ENCODE results near the gene SEC16A. TPM values are rescaled to one million over a fixed set of nuclear protein-coding genes. Genes with fewer than 3 reads are reported as not detected.
"Not testable (repeated sequence)": the region's sequence is repeated elsewhere in the genome, so short reads cannot be mapped to it uniquely, and the experiment has no call there.

The SEC16A gene
- total and polyA plus RNA-seq, 5 experiments from 2014 or later, result 14.2 to 84.8 (median 35.8) TPM

- H3K4me1 Mint-ChIP-seq, result peaks cover 34 to 74% (median 63%) of the 10 kb centered on the region in 4 donors
- DNase-seq, result no peak
- H3K36me3 Mint-ChIP-seq, result peaks cover 0 to 44% (median 2%) of the 10 kb centered on the region in 3 donors
- peak overlapping the region in 4 of 10 donors; percentile 22 to 82 (median 56) for H3K27ac Mint-ChIP-seq
- ATAC-seq, result no peak
- H3K9me3 Mint-ChIP-seq, result no peaks in the 10 kb centered on the region
- peak overlapping the region in 5 of 10 donors; percentile 26 to 39 (median 32) for H3K4me3 Mint-ChIP-seq
- POLR2A ChIA-PET, result interaction anchor here (0.5 to 3.2 kb wide), 5 partner anchors 8 to 1657 kb away, joined by 3 to 25 read pairs (median 5); partner anchors contain the start of gene SNAPC4
- H3K27me3 Mint-ChIP-seq, result no peaks in the 10 kb centered on the region
Observed at GRCh38 chr9:136407911-136408310, 74.9 kb downstream of the SEC16A start.

GRCh38 chr9:136407061-136407460, 75.8 kb downstream of the SEC16A start:
- not testable (repeated sequence) for H3K9me3 Mint-ChIP-seq, DNase-seq, H3K4me3 Mint-ChIP-seq, H3K27me3 Mint-ChIP-seq, ATAC-seq
- Mint-ChIP-seq H3K27ac (peak overlapping the region in 1 of 10 donors; percentile 21), H3K4me1 (peaks cover 35 to 76% (median 65%) of the 10 kb centered on the region in 4 donors), H3K36me3 (peaks cover 0 to 39% (median 5%) of the 10 kb centered on the region in 3 donors)
- POLR2A ChIA-PET, result interaction anchor here (0.7 kb wide), 1 partner anchor 1658 kb away, joined by 6 read pairs; no protein-coding TSS in a partner anchor

- Mint-ChIP-seq H3K27ac (peak overlapping the region in 1 of 10 donors; percentile 13), H3K36me3 (peaks cover 0 to 39% (median 5%) of the 10 kb centered on the region in 3 donors), H3K4me1 (peaks cover 29 to 74% (median 61%) of the 10 kb centered on the region in 4 donors), H3K4me3 (peak overlapping the region in 2 of 10 donors; percentile 18 to 26)
- DNase-seq, H3K27me3 Mint-ChIP-seq, ATAC-seq, POLR2A ChIA-PET, H3K9me3 Mint-ChIP-seq: not testable (repeated sequence)
Observed at GRCh38 chr9:136405904-136406303, 76.9 kb downstream of the SEC16A start.

- H3K27ac Mint-ChIP-seq, result peak overlapping the region in 5 of 10 donors; percentile 9 to 78 (median 40)
- POLR2A ChIA-PET, result no interaction called here
- H3K4me3 Mint-ChIP-seq, result peak overlapping the region in 5 of 10 donors; percentile 26 to 77 (median 70)
- H3K9me3 Mint-ChIP-seq, result no peaks in the 10 kb centered on the region
- DNase-seq, result no peak
- peaks cover 0 to 39% (median 5%) of the 10 kb centered on the region in 3 donors for H3K36me3 Mint-ChIP-seq
- peaks cover 31 to 78% (median 60%) of the 10 kb centered on the region in 4 donors for H3K4me1 Mint-ChIP-seq
- ATAC-seq, result no peak
- no peaks in the 10 kb centered on the region for H3K27me3 Mint-ChIP-seq
Observed at GRCh38 chr9:136405481-136405880, 77.4 kb downstream of the SEC16A start.

GRCh38 chr9:136404801-136405136, 78.1 kb downstream of the SEC16A start:
- no peak for ATAC-seq
- H3K9me3 Mint-ChIP-seq, result no peaks in the 10 kb centered on the region
- H3K27ac Mint-ChIP-seq, result peak overlapping the region; percentile 66 to 96 (median 86)
- H3K27me3 Mint-ChIP-seq, result no peaks in the 10 kb centered on the region
- H3K36me3 Mint-ChIP-seq, result peaks cover 0 to 39% (median 5%) of the 10 kb centered on the region in 3 donors
- H3K4me3 Mint-ChIP-seq, result peak overlapping the region in 8 of 10 donors; percentile 40 to 77 (median 70)
- POLR2A ChIA-PET, result interaction anchor here (0.6 kb wide), 1 partner anchor 17 kb away, joined by 5 read pairs; no protein-coding TSS in a partner anchor
- no peak for DNase-seq
- peaks cover 29 to 79% (median 58%) of the 10 kb centered on the region in 4 donors for H3K4me1 Mint-ChIP-seq

- H3K27me3 Mint-ChIP-seq, result no peaks in the 10 kb centered on the region
- peaks cover 0 to 39% (median 5%) of the 10 kb centered on the region in 3 donors for H3K36me3 Mint-ChIP-seq
- ATAC-seq (peak; percentile 5 to 8), DNase-seq (peak in 4 of 10 donors; percentile 13 to 36 (median 25))
- POLR2A ChIA-PET, result interaction anchor here (0.6 to 5.7 kb wide), 4 partner anchors 9 to 40 kb away, joined by 3 to 34 read pairs (median 4); partner anchors contain the start of gene DNLZ
- peaks cover 32 to 75% (median 55%) of the 10 kb centered on the region in 4 donors for H3K4me1 Mint-ChIP-seq
- H3K9me3 Mint-ChIP-seq, result no peaks in the 10 kb centered on the region
- H3K27ac Mint-ChIP-seq, result peak overlapping the region; percentile 74 to 96 (median 88)
- H3K4me3 Mint-ChIP-seq, result peak overlapping the region; percentile 39 to 77 (median 70)
Observed at GRCh38 chr9:136403915-136404800, 78.7 kb downstream of the SEC16A start.

GRCh38 chr9:136403538-136403914, 79.3 kb downstream of the SEC16A start:
- POLR2A ChIA-PET, result interaction anchor here (1.1 to 5.7 kb wide), 3 partner anchors 10 to 40 kb away, joined by 3 to 34 read pairs (median 4); partner anchors contain the start of gene DNLZ
- H3K9me3 Mint-ChIP-seq, result no peaks in the 10 kb centered on the region
- H3K4me3 Mint-ChIP-seq, result peak overlapping the region; percentile 24 to 77 (median 70)
- DNase-seq, result peak; percentile 40 to 81 (median 68)
- ATAC-seq, result peak; percentile 85 to 91
- peaks cover 29 to 75% (median 55%) of the 10 kb centered on the region in 4 donors for H3K4me1 Mint-ChIP-seq
- H3K27ac Mint-ChIP-seq, result peak overlapping the region in 9 of 10 donors; percentile 74 to 96 (median 88)
- no peaks in the 10 kb centered on the region for H3K27me3 Mint-ChIP-seq
- H3K36me3 Mint-ChIP-seq, result peaks cover 0 to 34% (median 5%) of the 10 kb centered on the region in 3 donors

GRCh38 chr9:136402067-136402466, 80.8 kb downstream of the SEC16A start:
- Mint-ChIP-seq H3K27ac (peak overlapping the region in 7 of 10 donors; percentile 36 to 84 (median 54)), H3K4me1 (peaks cover 27 to 69% (median 51%) of the 10 kb centered on the region in 4 donors), H3K27me3 (no peaks in the 10 kb centered on the region), H3K9me3 (no peaks in the 10 kb centered on the region), H3K4me3 (peak overlapping the region in 1 of 10 donors; percentile 54), H3K36me3 (peaks cover 0 to 27% (median 3%) of the 10 kb centered on the region in 3 donors)
- POLR2A ChIA-PET, result interaction anchor here (3.1 to 5.7 kb wide), 2 partner anchors 7 to 38 kb away, joined by 25 to 34 read pairs; partner anchors contain the start of genes DNLZ, ENTR1 and PMPCA
- no peak for DNase-seq
- no peak for ATAC-seq

GRCh38 chr9:136401173-136401922, 81.5 kb downstream of the SEC16A start:
- Mint-ChIP-seq H3K4me3 (peak overlapping the region in 9 of 10 donors; percentile 26 to 60 (median 52)), H3K27ac (peak overlapping the region in 6 of 10 donors; percentile 19 to 72 (median 45)), H3K36me3 (peaks cover 0 to 24% (median 3%) of the 10 kb centered on the region in 3 donors), H3K4me1 (peaks cover 27 to 67% (median 49%) of the 10 kb centered on the region in 4 donors), H3K9me3 (no peaks in the 10 kb centered on the region), H3K27me3 (no peaks in the 10 kb centered on the region)
- no peak for DNase-seq
- POLR2A ChIA-PET, result interaction anchor here (0.6 to 5.7 kb wide), 5 partner anchors 8 to 79 kb away, joined by 3 to 34 read pairs (median 3); partner anchors contain the start of genes DNLZ, ENTR1 and PMPCA
- ATAC-seq, result no peak

GRCh38 chr9:136400038-136400834, 82.6 kb downstream of the SEC16A start, which contains the start of gene SNAPC4:
Gene SNAPC4, minus strand, starts transcription at chr9:136400170. Its CDS starts 1,742 bp downstream, at chr9:136398428.
- H3K4me3 Mint-ChIP-seq, result peak within 1 kb of the TSS; percentile 75 to 91 (median 82)
- peak; percentile 68 to 74 for ATAC-seq
- H3K4me1 Mint-ChIP-seq, result peaks cover 27 to 58% (median 45%) of the 10 kb centered on the region in 4 donors
- no peaks in the 10 kb centered on the region for H3K27me3 Mint-ChIP-seq
- no peaks in the 10 kb centered on the region for H3K9me3 Mint-ChIP-seq
- H3K36me3 Mint-ChIP-seq, result peaks cover 0 to 23% (median 3%) of the 10 kb centered on the region in 3 donors
- POLR2A ChIA-PET, result interaction anchor here (0.6 to 5.7 kb wide), 6 partner anchors 9 to 80 kb away, joined by 3 to 34 read pairs (median 3); partner anchors contain the start of genes DNLZ, ENTR1 and PMPCA
- peak within 1 kb of the TSS in 9 of 10 donors; percentile 27 to 89 (median 73) for H3K27ac Mint-ChIP-seq
- DNase-seq, result peak; percentile 76 to 93 (median 84)
